ENCODE measurements around the gene CHD6.

- TF ChIP-seq EZH2 (IDR thresholded peaks at IDR 0.05) = no peak
- no peak for TF ChIP-seq POLR2AphosphoS5 (IDR thresholded peaks at IDR 0.05; ENCODE audit: borderline replicate concordance, low read depth, low read length)
Measured at GRCh38 chr20:41627611-41628244, 9.6 kb upstream of the CHD6 start.

Measured in SK-N-MC (cell line).